Muscle of leg (tissue), 11 donors: ENCODE data around the gene DHRSX. TPM values are rescaled to one million over a fixed set of nuclear protein-coding genes. Genes with fewer than 3 reads are reported as not detected.
"Not testable (repeated sequence)": the region's sequence is repeated elsewhere in the genome, so short reads cannot be mapped to it uniquely, and the experiment has no call there.

Experiments used
- DNase-seq: peaks from one replicate; pipeline ENCODE4 v3.0.0; 2013
- H3K27ac ChIP-seq: one replicate; pipeline ENCODE4 v1.5.1; 2013; ENCODE audit warnings: mild to moderate bottlenecking, low read length, control low read depth
- H3K27me3 ChIP-seq: one replicate; pipeline ENCODE4 v1.6.1; 2013; ENCODE audit warnings: low read length; ENCODE audit not compliant: control insufficient read depth, insufficient read depth
- H3K36me3 ChIP-seq: one replicate; pipeline ENCODE4 v1.6.1; 2013; ENCODE audit warnings: low read length; ENCODE audit not compliant: control insufficient read depth, insufficient read depth
- H3K4me1 ChIP-seq: one replicate; pipeline ENCODE4 v1.6.1; 2013; ENCODE audit warnings: low read length; ENCODE audit not compliant: control insufficient read depth, insufficient read depth
- H3K4me3 ChIP-seq: one replicate; pipeline ENCODE4 v1.5.1; 2013; ENCODE audit warnings: low read length, control low read depth
- H3K9me3 ChIP-seq: replicated peaks from 2 replicates; pipeline ENCODE4 v1.6.1; 2013; ENCODE audit warnings: low read depth, low read length; ENCODE audit not compliant: control insufficient read depth
- WGBS: methylation state at CpG from one replicate; pipeline ENCODE4 v1.1.5; 2013; ENCODE audit warnings: missing lambda C conversion rate; ENCODE audit not compliant: insufficient coverage; 5-methylcytosine and 5-hydroxymethylcytosine counted together
- polyA plus RNA-seq, 8 donors: library from polyadenylated mRNA; unstranded; fragments of 120-200 nt; gene quantifications; one replicate each; pipeline versions ENCODE4 v1.2.1 to v1.2.3, GENCODE V29; 2013; ENCODE audit warnings: inconsistent platforms in 1 of 8, low replicate concordance in 1 of 8; ENCODE audit not compliant: insufficient read length in 8 of 8, insufficient read depth in 1 of 8
- total RNA-seq: library from RNA; stranded (reverse); fragments of 120-200 nt; gene quantifications from one replicate; pipeline ENCODE4 v1.2.4, GENCODE V29; 2013

The DHRSX gene
- total and polyA plus RNA-seq, 9 donors: 11.4 to 19.1 (median 14.4) TPM

DNA sequence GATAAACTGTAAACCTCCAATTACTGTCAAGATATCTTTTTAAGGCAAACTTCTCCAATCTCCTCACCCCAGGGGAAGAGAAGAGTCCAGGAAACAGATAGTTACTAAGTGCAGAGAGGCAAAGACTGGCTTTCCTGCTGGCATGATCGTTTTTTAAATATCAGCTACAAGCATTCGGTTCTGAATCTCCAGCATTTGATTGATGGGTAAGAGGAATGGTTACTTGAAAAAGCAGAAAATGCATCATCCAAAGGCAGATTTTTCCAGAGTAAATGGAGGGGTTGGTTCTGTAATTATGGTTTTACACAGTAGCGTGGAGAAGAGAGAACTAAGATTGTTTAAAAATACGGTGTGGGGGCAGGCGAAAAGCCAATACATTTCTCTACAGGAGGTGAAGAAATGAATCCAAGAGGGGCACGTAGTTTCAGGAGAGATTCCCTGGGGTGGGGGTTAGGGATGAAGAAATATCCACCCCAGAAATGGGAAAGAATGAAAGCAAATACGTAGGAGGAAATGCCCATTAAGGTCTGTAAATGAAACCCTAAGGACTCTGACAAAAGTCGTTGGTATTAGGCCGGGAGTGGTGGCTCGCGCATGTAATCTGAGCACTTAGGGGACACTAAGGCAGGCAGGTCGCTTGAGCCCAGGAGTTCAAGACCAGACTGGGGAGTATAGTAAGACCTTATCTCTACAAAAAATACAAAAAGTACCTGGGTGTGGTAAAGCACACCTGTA, 248.3 kb downstream of the DHRSX start:
- Histone ChIP-seq H3K4me3 (no peak overlapping the region), H3K4me1 (no peaks in the 10 kb centered on the region), H3K9me3 (peaks cover 13% of the 10 kb centered on the region), H3K27ac (no peak overlapping the region), H3K27me3 (no peaks in the 10 kb centered on the region), H3K36me3 (no peaks in the 10 kb centered on the region)
- 81% methylated on average over 4 of the region's 12 CpGs for WGBS
- DNase-seq: no peak

DNA sequence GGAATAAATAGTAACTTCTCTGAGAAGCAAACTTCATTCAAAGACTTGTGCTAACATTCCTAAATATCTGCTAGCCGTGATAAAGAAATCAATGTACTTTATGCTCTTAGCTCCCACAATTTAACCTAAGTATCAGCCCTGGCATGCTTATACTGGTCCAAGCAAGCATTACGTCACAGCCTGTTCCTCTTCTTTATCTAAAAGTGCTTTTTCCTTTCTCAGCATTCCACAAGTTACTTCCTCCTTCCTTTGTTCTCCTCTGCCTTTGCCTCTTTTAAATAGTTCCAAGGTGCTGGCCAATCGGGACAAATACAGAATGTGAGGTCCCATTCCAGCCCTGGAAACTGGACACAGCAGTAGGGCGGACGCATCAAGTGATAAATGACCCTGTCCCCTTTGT, 249.6 kb downstream of the DHRSX start:
- H3K4me1 ChIP-seq: no peaks in the 10 kb centered on the region
- 84% methylated on average over 5 of the region's 5 CpGs for WGBS
- no peak overlapping the region for H3K27ac ChIP-seq
- no peaks in the 10 kb centered on the region for H3K36me3 ChIP-seq
- no peak overlapping the region for H3K4me3 ChIP-seq
- peaks cover 13% of the 10 kb centered on the region for H3K9me3 ChIP-seq
- DNase-seq: no peak
- H3K27me3 ChIP-seq: no peaks in the 10 kb centered on the region

DNA sequence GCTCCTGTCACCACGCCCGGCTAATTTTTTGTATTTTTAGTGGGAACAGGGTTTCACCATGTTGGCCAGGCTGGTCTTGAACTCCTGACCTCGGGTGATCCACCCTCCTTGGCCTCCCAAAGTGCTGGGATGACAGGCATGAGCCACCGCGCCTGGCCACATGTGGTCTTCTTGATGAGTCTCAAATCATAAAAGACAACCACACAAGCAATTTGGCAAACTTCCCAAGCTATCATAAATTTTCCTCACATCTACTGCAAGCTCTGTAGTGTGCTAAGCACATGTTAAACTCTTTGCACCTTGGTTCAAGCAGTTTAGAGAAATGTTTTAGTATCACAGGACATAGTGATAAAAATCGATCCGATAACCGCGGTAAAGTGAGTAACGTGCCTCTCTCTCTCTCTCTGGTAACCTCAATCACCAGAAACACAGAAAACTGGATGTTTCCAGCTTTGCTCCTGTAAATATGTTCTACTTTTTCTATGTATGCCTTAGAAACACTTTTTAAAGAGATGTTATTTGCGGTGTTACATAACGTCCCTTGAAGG, 256.8 kb downstream of the DHRSX start:
- H3K4me1 ChIP-seq: no peaks in the 10 kb centered on the region
- 82% methylated on average over 4 of the region's 12 CpGs for WGBS
- DNase-seq: no peak
- H3K9me3 ChIP-seq: no peaks in the 10 kb centered on the region
- H3K4me3 ChIP-seq: no peak overlapping the region
- peaks cover 6% of the 10 kb centered on the region for H3K36me3 ChIP-seq
- H3K27ac ChIP-seq: no peak overlapping the region
- H3K27me3 ChIP-seq: no peaks in the 10 kb centered on the region

DNA sequence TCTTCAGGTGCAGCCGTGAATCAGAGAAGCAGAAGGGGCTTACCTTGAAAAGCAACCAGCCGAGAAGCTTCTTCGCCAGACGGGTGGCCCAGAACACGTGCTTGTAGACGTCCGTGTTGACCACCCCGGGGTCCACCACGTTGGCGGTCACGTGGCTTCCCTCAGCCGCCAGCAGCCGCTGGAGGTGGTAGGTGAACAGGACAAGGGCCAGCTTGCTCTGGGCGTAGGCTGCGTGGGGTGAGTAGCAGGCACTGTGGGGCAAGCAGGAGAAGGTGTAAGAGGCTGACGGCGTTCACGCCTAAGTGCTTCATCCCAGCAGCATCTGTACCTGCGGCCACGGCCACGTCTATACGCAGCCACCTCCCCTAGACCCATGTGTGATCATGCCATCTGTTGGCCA, 257.8 kb downstream of the DHRSX start:
- WGBS: 96% methylated on average over 15 of the region's 22 CpGs
- H3K36me3 ChIP-seq: peaks cover 6% of the 10 kb centered on the region
- no peaks in the 10 kb centered on the region for H3K9me3 ChIP-seq
- H3K4me3 ChIP-seq: no peak overlapping the region
- H3K27ac ChIP-seq: no peak overlapping the region
- no peak for DNase-seq
- no peaks in the 10 kb centered on the region for H3K4me1 ChIP-seq
- H3K27me3 ChIP-seq: no peaks in the 10 kb centered on the region

DNA sequence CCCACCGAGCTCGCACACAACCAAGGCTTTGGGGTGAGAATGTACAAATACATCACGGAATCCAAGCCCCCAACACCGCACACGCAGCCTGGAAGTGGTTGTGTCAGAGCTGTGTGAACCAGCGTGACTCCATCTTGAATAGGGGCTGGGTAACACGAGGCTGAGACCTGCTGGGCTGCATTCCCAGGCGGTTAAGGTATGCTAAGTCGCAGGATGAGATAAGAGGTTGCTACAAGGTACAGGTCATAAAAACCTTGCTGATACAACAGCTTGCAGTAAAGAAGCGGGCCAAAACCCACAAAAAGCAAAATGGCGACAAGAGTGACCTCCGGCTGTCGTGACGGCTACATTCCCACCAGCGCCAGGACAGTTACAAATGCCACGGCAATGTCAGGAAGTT, 258.4 kb downstream of the DHRSX start:
- Histone ChIP-seq H3K9me3 (no peaks in the 10 kb centered on the region), H3K4me1 (no peaks in the 10 kb centered on the region)

DNA sequence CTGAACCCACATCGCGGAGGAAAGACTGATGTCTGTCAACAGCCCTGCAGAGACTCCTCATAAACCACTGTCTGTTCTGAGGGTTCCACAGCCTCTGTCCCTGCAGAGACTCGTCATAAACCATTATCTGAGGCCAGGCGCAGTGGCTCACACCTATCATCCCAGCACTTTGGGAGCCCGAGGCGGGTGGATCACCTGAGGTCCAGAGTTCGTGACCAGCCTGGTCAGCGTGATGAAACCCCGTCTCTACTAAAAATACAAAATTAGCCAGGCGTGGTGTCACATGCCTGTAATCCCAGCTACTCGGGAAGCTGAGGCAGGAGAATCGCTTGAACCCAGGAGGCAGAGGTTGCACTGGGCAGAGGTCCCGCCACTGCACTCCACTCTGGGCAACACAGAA, 259.3 kb downstream of the DHRSX start:
- H3K9me3 ChIP-seq, H3K27me3 ChIP-seq, H3K4me1 ChIP-seq, H3K36me3 ChIP-seq, H3K4me3 ChIP-seq, DNase-seq, H3K27ac ChIP-seq: not testable (repeated sequence)
- WGBS: 92% methylated on average over 11 of the region's 13 CpGs

More for the DNA sequence above, 258.4 kb downstream of the DHRSX start:
- 96% methylated on average over 16 of the region's 16 CpGs for WGBS
- no peak overlapping the region for H3K4me3 ChIP-seq
- H3K27me3 ChIP-seq: no peaks in the 10 kb centered on the region
- H3K36me3 ChIP-seq: peaks cover 6% of the 10 kb centered on the region
- H3K27ac ChIP-seq: no peak overlapping the region
- DNase-seq: no peak

DNA sequence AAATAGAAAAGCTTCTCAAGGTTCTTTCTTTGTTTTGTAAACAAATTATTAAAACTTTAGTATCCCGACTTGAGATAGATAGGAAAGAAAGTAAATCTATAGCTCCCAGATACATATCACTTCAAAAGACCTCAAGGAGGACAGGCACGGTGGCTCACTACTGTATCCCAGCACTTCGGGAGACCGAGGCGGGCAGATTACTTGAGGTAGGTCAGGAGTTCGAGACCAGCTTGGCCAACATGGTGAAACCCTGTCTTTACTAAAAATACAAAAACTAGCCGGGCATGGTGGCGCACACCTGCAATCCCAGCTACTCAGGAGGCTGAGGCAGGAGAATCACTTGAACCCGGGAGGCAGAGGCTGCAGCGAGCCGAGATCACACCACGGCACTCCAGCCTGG, 260.0 kb downstream of the DHRSX start:
- not testable (repeated sequence) for H3K4me1 ChIP-seq, H3K9me3 ChIP-seq, DNase-seq, H3K4me3 ChIP-seq, H3K27ac ChIP-seq, H3K36me3 ChIP-seq, H3K27me3 ChIP-seq
- no CpG with 5 or more reads among the region's 12 CpGs for WGBS

DNA sequence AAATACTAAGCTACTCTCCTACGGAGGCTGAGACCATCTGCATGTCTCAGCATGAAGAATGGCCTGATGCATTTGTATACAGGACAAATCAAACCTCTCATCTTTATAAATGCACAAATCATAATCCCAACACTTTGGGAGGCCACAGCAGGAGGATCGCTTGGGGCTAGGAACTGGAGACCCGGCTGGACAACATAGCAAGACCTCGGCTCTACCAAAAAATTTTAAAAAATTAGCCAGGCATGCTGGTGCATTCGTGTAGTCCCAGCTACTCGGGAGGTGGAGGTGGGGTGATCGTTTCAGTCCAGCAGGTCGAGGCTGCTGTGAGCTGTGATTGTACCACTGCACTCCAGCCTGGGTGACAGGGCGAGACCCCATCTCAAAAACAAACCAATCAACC, 262.8 kb downstream of the DHRSX start:
- Histone ChIP-seq H3K36me3 (peaks cover 6% of the 10 kb centered on the region), H3K9me3 (no peaks in the 10 kb centered on the region), H3K27ac (no peak overlapping the region), H3K4me1 (no peaks in the 10 kb centered on the region), H3K27me3 (no peaks in the 10 kb centered on the region), H3K4me3 (no peak overlapping the region)
- WGBS: 85% methylated on average over 7 of the region's 9 CpGs
- DNase-seq: no peak

DNA sequence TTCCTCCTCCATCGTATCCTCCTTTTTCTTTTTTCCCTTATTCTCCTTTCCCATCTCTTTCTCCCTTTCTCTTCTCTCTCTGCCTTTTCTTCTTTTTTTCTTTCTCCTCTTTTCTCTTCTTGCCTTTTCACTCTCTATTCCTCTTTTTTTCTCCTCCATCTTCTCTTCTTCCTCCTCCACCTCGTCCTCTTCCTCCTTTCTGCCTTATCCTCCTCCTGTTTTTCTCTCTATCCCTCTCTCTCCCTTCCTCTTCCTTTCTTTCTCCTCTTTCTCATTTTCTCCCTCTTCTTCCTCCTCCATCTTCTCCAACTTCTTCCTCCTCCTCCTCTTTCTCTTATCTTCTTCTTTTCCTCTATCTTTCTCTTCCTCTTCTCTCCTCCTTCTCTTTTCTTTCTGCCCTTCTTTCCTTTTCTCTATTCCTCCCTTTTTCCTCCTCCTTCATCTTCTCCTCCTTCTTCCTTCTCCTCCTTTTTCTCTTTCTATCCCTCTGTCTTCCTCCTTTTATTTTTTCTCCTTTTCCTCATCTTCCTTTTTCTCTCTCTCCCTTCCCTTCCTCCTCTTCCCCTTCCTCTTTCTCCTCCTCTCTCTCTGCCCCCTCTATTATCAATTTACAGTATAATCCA, 269.1 kb downstream of the DHRSX start:
- whole genome bisulfite sequencing: 88% methylated on average over 2 of the region's 2 CpGs
- H3K27me3 ChIP-seq: no peaks in the 10 kb centered on the region
- no peaks in the 10 kb centered on the region for H3K36me3 ChIP-seq
- H3K27ac ChIP-seq: no peak overlapping the region
- H3K4me3 ChIP-seq: no peak overlapping the region
- H3K9me3 ChIP-seq: peaks cover 3% of the 10 kb centered on the region
- DNase-seq: no peak
- no peaks in the 10 kb centered on the region for H3K4me1 ChIP-seq

DNA sequence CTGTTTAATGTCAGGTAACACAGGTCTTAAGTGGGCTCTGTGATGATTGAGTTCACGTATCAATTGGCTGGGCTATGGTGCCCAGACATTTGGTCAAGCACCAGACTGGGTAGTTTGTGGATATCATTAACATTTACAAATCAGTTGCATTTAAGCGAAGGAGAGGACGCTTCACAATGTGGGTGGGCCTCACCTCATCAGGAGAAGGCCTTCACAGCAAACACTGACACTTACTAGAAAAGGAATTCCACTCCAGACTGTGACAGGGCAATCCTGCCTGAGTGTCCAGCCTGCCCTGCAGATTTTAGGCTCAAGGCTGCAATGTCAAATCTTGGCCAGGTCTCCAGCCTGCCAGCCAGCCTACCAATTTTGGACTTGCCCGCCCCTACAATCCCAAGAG, 270.3 kb downstream of the DHRSX start:
- Histone ChIP-seq H3K9me3 (peaks cover 3% of the 10 kb centered on the region), H3K4me3 (no peak overlapping the region), H3K36me3 (no peaks in the 10 kb centered on the region), H3K27me3 (no peaks in the 10 kb centered on the region), H3K4me1 (no peaks in the 10 kb centered on the region), H3K27ac (no peak overlapping the region)
- WGBS: 90% methylated on average over 1 of the region's 4 CpGs
- no peak for DNase-seq
